Esophagus squamous epithelium (tissue), 5 donors: ENCODE results near the gene NAA80. TPM values are rescaled to one million over a fixed set of nuclear protein-coding genes. Genes with fewer than 3 reads are reported as not detected.
A peak's percentile ranks its signal among the peaks of the same experiment; 100 is the strongest.

Experiments used
- DNase-seq: peaks from one replicate; lab custom pipeline; 2025; lab: John Stamatoyannopoulos, UW
- H3K27ac ChIP-seq, 4 donors: fragments of 200-600 bp; sonication (generic); one replicate each; pipeline ENCODE4 v1.5.1; 2016 to 2019; ENCODE audit warnings: mild to moderate bottlenecking in 1 of 4
- H3K27me3 ChIP-seq, 4 donors: fragments of 200-600 bp; sonication (generic); 1 replicate in 3 of 4; 2 replicates in 1 of 4; pipeline versions ENCODE4 v1.5.1 to v1.6.0; 2017 to 2021; ENCODE audit warnings: antibody characterized with exemption in 1 of 4
- H3K36me3 ChIP-seq, 3 donors: fragments of 200-600 bp; sonication (generic); one replicate each; pipeline ENCODE4 v1.5.1; 2016 to 2019
- H3K4me1 ChIP-seq, 3 donors: fragments of 200-600 bp; sonication (generic); one replicate each; pipeline ENCODE4 v1.5.1; 2017 to 2019
- H3K4me3 ChIP-seq, 4 donors: fragments of 200-600 bp; sonication (generic); 1 replicate in 3 of 4; 2 replicates in 1 of 4; pipeline ENCODE4 v1.5.1; 2016 to 2019; ENCODE audit warnings: mild to moderate bottlenecking in 2 of 4, moderate library complexity in 1 of 4
- H3K9me3 ChIP-seq, 3 donors: fragments of 200-600 bp; sonication (generic); one replicate each; pipeline ENCODE4 v1.5.1; 2016 to 2019
- POLR2A ChIP-seq, 4 donors: fragments of 450-650 bp; IDR thresholded peaks; one replicate each; pipeline ENCODE4 v1.6.1; 2017; ENCODE audit warnings: antibody characterized with exemption in 4 of 4, mild to moderate bottlenecking in 4 of 4, moderate library complexity in 3 of 4
- WGBS, 2 donors: methylation state at CpG; one replicate each; pipeline ENCODE4 v1.1.5; 2018; 5-methylcytosine and 5-hydroxymethylcytosine counted together
- intact Hi-C: fragments of 100-400 bp; cut with DNase I; formaldehyde crosslinking; loops from one replicate; pipeline ENCODE4 v1.15.0; 2022
- total RNA-seq, 4 donors: library from RNA; depleted of rRNA; stranded (reverse); fragments of >200 nt; gene quantifications; one replicate each; pipeline ENCODE4 v1.1.0, GENCODE V29; 2016
- TF ChIP-seq, protein P1 (sequence below), 6 experiments: fragments of 450-650 bp in 4 of 6; fragments of 200-600 bp in 2 of 6; sonication (generic) in 2 of 6; IDR thresholded peaks; one replicate each; pipeline ENCODE4 v1.5.1; 2016 to 2019; ENCODE audit warnings: antibody characterized with exemption in 6 of 6, mild to moderate bottlenecking in 4 of 6, moderate library complexity in 4 of 6
- donor health status: DM: yes; HTN: yes; CAD: no.

The NAA80 gene
- total RNA-seq, 4 donors from 2014 or later = 6.0 to 16.2 (median 7.7) TPM

DNA sequence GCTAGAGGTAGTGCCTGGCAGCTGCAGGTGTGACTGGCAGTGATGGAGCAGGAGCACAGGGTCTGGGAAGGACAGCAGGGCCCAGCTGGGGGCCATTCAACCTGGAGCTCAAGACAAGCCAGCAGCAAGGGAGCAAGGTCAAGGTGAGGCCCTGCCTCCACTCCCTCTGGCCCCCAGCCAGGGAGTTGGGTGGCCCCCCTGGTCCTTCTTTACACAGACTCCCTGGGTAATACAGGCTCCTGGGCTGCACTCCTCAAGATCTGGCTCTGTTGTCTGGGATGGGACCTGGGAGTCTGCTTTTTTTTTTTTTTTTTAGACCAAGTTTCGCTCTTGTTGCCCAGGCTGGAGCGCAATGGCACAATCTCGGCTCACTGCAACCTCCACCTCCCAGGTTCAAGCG, 48.7 kb downstream of the NAA80 start:
- intact Hi-C loops = no loop called here
- no peak overlapping the region for H3K4me3 ChIP-seq
- H3K9me3 ChIP-seq = no peaks in the 10 kb centered on the region
- 82 to 88% methylated on average over 4 of the region's 4 CpGs for WGBS, 2 donors
- H3K27ac ChIP-seq = peak overlapping the region; percentile 72 to 97 (median 92)
- H3K27me3 ChIP-seq = no peaks in the 10 kb centered on the region
- peaks cover 0 to 56% (median 14%) of the 10 kb centered on the region in 3 donors for H3K36me3 ChIP-seq
- no peak for DNase-seq
- TF ChIP-seq, protein P1, sequence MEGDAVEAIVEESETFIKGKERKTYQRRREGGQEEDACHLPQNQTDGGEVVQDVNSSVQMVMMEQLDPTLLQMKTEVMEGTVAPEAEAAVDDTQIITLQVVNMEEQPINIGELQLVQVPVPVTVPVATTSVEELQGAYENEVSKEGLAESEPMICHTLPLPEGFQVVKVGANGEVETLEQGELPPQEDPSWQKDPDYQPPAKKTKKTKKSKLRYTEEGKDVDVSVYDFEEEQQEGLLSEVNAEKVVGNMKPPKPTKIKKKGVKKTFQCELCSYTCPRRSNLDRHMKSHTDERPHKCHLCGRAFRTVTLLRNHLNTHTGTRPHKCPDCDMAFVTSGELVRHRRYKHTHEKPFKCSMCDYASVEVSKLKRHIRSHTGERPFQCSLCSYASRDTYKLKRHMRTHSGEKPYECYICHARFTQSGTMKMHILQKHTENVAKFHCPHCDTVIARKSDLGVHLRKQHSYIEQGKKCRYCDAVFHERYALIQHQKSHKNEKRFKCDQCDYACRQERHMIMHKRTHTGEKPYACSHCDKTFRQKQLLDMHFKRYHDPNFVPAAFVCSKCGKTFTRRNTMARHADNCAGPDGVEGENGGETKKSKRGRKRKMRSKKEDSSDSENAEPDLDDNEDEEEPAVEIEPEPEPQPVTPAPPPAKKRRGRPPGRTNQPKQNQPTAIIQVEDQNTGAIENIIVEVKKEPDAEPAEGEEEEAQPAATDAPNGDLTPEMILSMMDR (IDR thresholded peaks at IDR 0.05) = no peak
- TF ChIP-seq POLR2A (IDR thresholded peaks at IDR 0.05) = no peak
- H3K4me1 ChIP-seq = peaks cover 71 to 99% (median 77%) of the 10 kb centered on the region in 3 donors

DNA sequence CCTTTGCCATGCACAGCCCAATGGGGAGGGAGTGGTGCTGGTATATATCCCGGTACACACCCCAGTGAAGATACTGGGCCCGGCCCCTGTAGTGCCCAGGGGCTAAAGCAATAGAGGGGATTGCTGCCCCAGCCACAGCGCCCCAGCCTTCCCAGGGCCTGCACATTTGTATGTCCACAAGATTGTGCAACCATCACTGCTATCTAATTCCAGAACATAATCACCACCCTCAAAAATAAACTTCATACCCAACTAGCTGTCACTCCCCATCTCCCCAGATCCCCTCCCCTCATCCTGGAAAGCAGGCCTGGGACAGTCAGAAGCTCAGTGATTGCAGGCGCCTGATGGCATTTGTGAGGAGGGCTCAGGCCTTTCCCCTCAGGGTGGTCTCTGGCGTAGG, 49.7 kb downstream of the NAA80 start:
- WGBS, 2 donors = 50 to 71% methylated on average over 1 of the region's 5 CpGs
- Histone ChIP-seq H3K4me1 (peaks cover 65 to 99% (median 77%) of the 10 kb centered on the region in 3 donors), H3K9me3 (no peaks in the 10 kb centered on the region), H3K27me3 (no peaks in the 10 kb centered on the region), H3K4me3 (no peak overlapping the region), H3K27ac (peak overlapping the region; percentile 87 to 97 (median 92)), H3K36me3 (peaks cover 0 to 47% (median 14%) of the 10 kb centered on the region in 3 donors)
- DNase-seq = no peak
- no peak for TF ChIP-seq POLR2A (IDR thresholded peaks at IDR 0.05)
- TF ChIP-seq, protein P1 (IDR thresholded peaks at IDR 0.05) = no peak
- intact Hi-C loops = no loop called here

DNA sequence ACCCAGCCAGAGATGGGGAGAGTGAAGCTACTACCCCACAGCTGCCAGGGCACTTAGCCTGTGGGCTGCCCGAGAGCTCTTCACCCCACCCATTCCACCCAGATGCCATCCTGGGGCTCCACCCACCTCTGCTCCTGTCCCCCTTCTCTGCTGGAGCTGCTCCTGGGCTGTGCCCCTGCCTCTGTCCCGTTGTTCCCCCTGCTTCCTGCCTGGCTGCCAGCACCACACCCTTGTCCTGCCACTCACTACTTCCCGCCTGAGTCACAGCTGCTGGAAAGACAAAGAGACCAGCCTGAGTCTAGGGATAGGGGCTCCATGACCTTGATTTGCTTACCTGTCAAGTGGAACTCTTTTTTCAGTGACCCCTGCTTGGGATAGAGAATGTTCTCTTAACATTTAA, 50.8 kb downstream of the NAA80 start:
- intact Hi-C loops = no loop called here
- Histone ChIP-seq H3K27ac (peak overlapping the region; percentile 87 to 97 (median 92)), H3K4me1 (peaks cover 64 to 99% (median 79%) of the 10 kb centered on the region in 3 donors), H3K4me3 (no peak overlapping the region), H3K27me3 (no peaks in the 10 kb centered on the region), H3K36me3 (peaks cover 0 to 40% (median 14%) of the 10 kb centered on the region in 3 donors), H3K9me3 (no peaks in the 10 kb centered on the region)
- TF ChIP-seq POLR2A (IDR thresholded peaks at IDR 0.05) = no peak
- TF ChIP-seq, protein P1 (IDR thresholded peaks at IDR 0.05) = peak in 1 of 6 experiments; percentile 4
- no peak for DNase-seq
- WGBS, 2 donors = 0 to 11% methylated on average over 3 of the region's 3 CpGs

GRCh38 chr3:50246517-50246954, 52.7 kb downstream of the NAA80 start:
- Histone ChIP-seq H3K36me3 (peaks cover 0 to 22% (median 0%) of the 10 kb centered on the region in 3 donors), H3K4me3 (peak overlapping the region in 3 of 4 donors; percentile 44 to 66 (median 45)), H3K9me3 (no peaks in the 10 kb centered on the region), H3K4me1 (peaks cover 79 to 100% (median 88%) of the 10 kb centered on the region in 3 donors), H3K27me3 (no peaks in the 10 kb centered on the region), H3K27ac (peak overlapping the region; percentile 87 to 97 (median 92))
- no peak for DNase-seq
- intact Hi-C loops = no loop called here
- no CpG with 5 or more reads among the region's 10 CpGs for WGBS, 2 donors
- TF ChIP-seq, protein P1 (IDR thresholded peaks at IDR 0.05) = peak in 1 of 6 experiments; percentile 18
- peak in 1 of 4 donors; percentile 41 for TF ChIP-seq POLR2A (IDR thresholded peaks at IDR 0.05)

Other genes with a start within 250 kb of the NAA80 start
- 100 to 1,000 TPM in 2 of 4 donors, 10 to 100 TPM in 2; 60.1 to 197 (median 107) TPM for gene RBM5, start 210.5 kb downstream of the NAA80 start, total RNA-seq
- 100 to 1,000 TPM in 3 of 4 donors, 10 to 100 TPM in 1; 56.8 to 146 (median 109) TPM for gene SEMA3F, start 144.1 kb downstream of the NAA80 start, total RNA-seq
- not detected for gene GNAT1, start 107.8 kb downstream of the NAA80 start, total RNA-seq
- gene SLC38A3, start 94.1 kb downstream of the NAA80 start, total RNA-seq = not detected
- 100 to 1,000 TPM in 2 of 4 donors, 10 to 100 TPM in 2; 39.8 to 122 (median 76.5) TPM for gene GNAI2, start 63.2 kb downstream of the NAA80 start, total RNA-seq
- 1 to 10 TPM in 3 of 4 donors, under 1 TPM in 1; 0.70 to 8.2 (median 2.4) TPM for gene SEMA3B, start 30.3 kb downstream of the NAA80 start, total RNA-seq
- gene LSMEM2, start 20.3 kb downstream of the NAA80 start, total RNA-seq = not detected
- gene IFRD2, start 7.0 kb downstream of the NAA80 start, total RNA-seq = 100 to 1,000 TPM in 1 of 4 donors, 10 to 100 TPM in 3; 49.0 to 100 (median 72.9) TPM
- gene HYAL3, start within 50 bp of the NAA80 start, total RNA-seq = 1 to 10 TPM; 5.3 to 7.9 (median 5.8) TPM
- 1 to 10 TPM; 1.8 to 8.9 (median 4.8) TPM for gene HYAL1, start 4.2 kb upstream of the NAA80 start, total RNA-seq
- gene HYAL2, start 23.3 kb upstream of the NAA80 start, total RNA-seq = 10 to 100 TPM; 36.7 to 68.9 (median 51.5) TPM
- 10 to 100 TPM; 16.0 to 42.9 (median 27.4) TPM for gene TUSC2, start 28.8 kb upstream of the NAA80 start, total RNA-seq
- 10 to 100 TPM; 11.9 to 31.7 (median 24.9) TPM for gene RASSF1, start 41.4 kb upstream of the NAA80 start, total RNA-seq
- 1 to 10 TPM in 1 of 4 donors, not detected in 3; 1.1 TPM for gene ZMYND10, start 46.3 kb upstream of the NAA80 start, total RNA-seq
- 10 to 100 TPM; 10.4 to 21.2 (median 16.1) TPM for gene NPRL2, start 51.4 kb upstream of the NAA80 start, total RNA-seq
- gene CYB561D2, start 51.5 kb upstream of the NAA80 start, total RNA-seq = 10 to 100 TPM; 18.1 to 21.9 (median 20.5) TPM
- gene TMEM115, start 60.1 kb upstream of the NAA80 start, total RNA-seq = 10 to 100 TPM; 24.2 to 41.6 (median 30.6) TPM
- under 1 TPM in 3 of 4 donors, not detected in 1; 0.18 to 0.57 (median 0.35) TPM for gene CACNA2D2, start 204.2 kb upstream of the NAA80 start, total RNA-seq